Vagina (tissue), 2 donors: ENCODE results near the gene ADD1.
"Not testable (repeated sequence)": the region's sequence is repeated elsewhere in the genome, so short reads cannot be mapped to it uniquely, and the experiment has no call there.

ENCODE experiments used
- POLR2AphosphoS5 ChIP-seq, 2 donors: sonication (generic); formaldehyde crosslinking; IDR thresholded peaks; one replicate each; pipeline ENCODE4 v1.9.0; 2017; ENCODE audit warnings: antibody characterized with exemption in 2 of 2, mild to moderate bottlenecking in 2 of 2, low read depth in 1 of 2; ENCODE audit not compliant: insufficient read depth in 1 of 2
- TF ChIP-seq, protein P1 (sequence below), 3 experiments: fragments of 450-650 bp in 2 of 3; fragments of 200-600 bp in 1 of 3; sonication (generic) in 1 of 3; IDR thresholded peaks; one replicate each; pipeline ENCODE4 v1.5.1; 2017 to 2019; ENCODE audit warnings: antibody characterized with exemption in 3 of 3, mild to moderate bottlenecking in 2 of 3, moderate library complexity in 2 of 3

DNA sequence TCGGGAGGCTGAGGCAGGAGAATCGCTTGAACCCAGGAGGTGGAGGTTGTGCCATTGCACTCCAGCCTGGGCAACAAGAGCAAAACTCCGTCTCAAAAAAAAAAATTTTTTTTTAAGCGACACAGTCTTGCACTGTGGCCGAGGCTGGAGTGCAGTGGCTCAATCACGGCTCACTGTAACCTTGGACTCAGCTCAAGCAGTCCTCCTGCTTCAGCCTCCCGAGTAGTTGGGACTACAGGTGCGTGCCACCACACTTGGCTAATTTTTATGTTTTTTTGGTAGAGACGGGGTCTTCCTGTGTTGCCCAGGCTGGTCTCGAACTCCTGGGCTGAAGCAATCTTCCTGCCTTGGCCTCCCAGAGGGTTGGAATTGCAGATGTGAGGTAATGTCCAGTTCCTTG lies 94.8 kb downstream of the ADD1 start:
- TF ChIP-seq, protein P1, sequence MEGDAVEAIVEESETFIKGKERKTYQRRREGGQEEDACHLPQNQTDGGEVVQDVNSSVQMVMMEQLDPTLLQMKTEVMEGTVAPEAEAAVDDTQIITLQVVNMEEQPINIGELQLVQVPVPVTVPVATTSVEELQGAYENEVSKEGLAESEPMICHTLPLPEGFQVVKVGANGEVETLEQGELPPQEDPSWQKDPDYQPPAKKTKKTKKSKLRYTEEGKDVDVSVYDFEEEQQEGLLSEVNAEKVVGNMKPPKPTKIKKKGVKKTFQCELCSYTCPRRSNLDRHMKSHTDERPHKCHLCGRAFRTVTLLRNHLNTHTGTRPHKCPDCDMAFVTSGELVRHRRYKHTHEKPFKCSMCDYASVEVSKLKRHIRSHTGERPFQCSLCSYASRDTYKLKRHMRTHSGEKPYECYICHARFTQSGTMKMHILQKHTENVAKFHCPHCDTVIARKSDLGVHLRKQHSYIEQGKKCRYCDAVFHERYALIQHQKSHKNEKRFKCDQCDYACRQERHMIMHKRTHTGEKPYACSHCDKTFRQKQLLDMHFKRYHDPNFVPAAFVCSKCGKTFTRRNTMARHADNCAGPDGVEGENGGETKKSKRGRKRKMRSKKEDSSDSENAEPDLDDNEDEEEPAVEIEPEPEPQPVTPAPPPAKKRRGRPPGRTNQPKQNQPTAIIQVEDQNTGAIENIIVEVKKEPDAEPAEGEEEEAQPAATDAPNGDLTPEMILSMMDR (IDR thresholded peaks at IDR 0.05): not testable (repeated sequence)
- not testable (repeated sequence) for TF ChIP-seq POLR2AphosphoS5 (IDR thresholded peaks at IDR 0.05; ENCODE audit: insufficient read depth in 1 of 2, low read depth in 1 of 2)
